Vagina (tissue), 2 donors: ENCODE results near the gene EIF5AL1. TPM values are rescaled to one million over a fixed set of nuclear protein-coding genes. Genes with fewer than 3 reads are reported as not detected.
"Not testable (repeated sequence)": the region's sequence is repeated elsewhere in the genome, so short reads cannot be mapped to it uniquely, and the experiment has no call there.

Source experiments
- DNase-seq, 2 donors: peaks; one replicate each; pipeline ENCODE4 v3.0.0-alpha.2; 2017; ENCODE audit errors: extremely low spot score in 2 of 2
- H3K27ac ChIP-seq: fragments of 200-600 bp; sonication (generic); one replicate; pipeline ENCODE4 v1.5.1; 2019
- H3K27me3 ChIP-seq: fragments of 200-600 bp; sonication (generic); one replicate; pipeline ENCODE4 v1.5.1; 2019
- H3K36me3 ChIP-seq, 2 donors: fragments of 200-600 bp; sonication (generic); one replicate each; pipeline ENCODE4 v1.5.1; 2017 to 2019
- H3K4me1 ChIP-seq: fragments of 200-600 bp; sonication (generic); one replicate; pipeline ENCODE4 v1.5.1; 2019
- H3K4me3 ChIP-seq, 2 donors: fragments of 200-600 bp; sonication (generic); 1 replicate in 1 of 2; 2 replicates in 1 of 2; pipeline ENCODE4 v1.5.1; 2016 to 2019
- H3K9me3 ChIP-seq: fragments of 200-600 bp; sonication (generic); one replicate; pipeline ENCODE4 v1.5.1; 2019
- POLR2A ChIP-seq, 2 donors: fragments of 450-650 bp; IDR thresholded peaks; one replicate each; pipeline ENCODE4 v1.6.1; 2017; ENCODE audit warnings: antibody characterized with exemption in 2 of 2, mild to moderate bottlenecking in 2 of 2, moderate library complexity in 2 of 2
- POLR2AphosphoS5 ChIP-seq, 2 donors: sonication (generic); formaldehyde crosslinking; IDR thresholded peaks; one replicate each; pipeline ENCODE4 v1.9.0; 2017; ENCODE audit warnings: antibody characterized with exemption in 2 of 2, mild to moderate bottlenecking in 2 of 2, low read depth in 1 of 2; ENCODE audit not compliant: insufficient read depth in 1 of 2
- intact Hi-C: fragments of 100-400 bp; cut with DNase I; formaldehyde crosslinking; loops from one replicate; pipeline ENCODE4 v1.15.1; 2023
- total RNA-seq: library from RNA; depleted of rRNA; stranded (reverse); fragments of >200 nt; gene quantifications from one replicate; pipeline ENCODE4 v1.2.3, GENCODE V29; 2016
- TF ChIP-seq, protein P1 (sequence below), 3 experiments: fragments of 450-650 bp in 2 of 3; fragments of 200-600 bp in 1 of 3; sonication (generic) in 1 of 3; IDR thresholded peaks; one replicate each; pipeline ENCODE4 v1.5.1; 2017 to 2019; ENCODE audit warnings: antibody characterized with exemption in 3 of 3, mild to moderate bottlenecking in 2 of 3, moderate library complexity in 2 of 3

EIF5AL1 gene
- total RNA-seq, 1 donor from 2014 or later: not detected

DNA sequence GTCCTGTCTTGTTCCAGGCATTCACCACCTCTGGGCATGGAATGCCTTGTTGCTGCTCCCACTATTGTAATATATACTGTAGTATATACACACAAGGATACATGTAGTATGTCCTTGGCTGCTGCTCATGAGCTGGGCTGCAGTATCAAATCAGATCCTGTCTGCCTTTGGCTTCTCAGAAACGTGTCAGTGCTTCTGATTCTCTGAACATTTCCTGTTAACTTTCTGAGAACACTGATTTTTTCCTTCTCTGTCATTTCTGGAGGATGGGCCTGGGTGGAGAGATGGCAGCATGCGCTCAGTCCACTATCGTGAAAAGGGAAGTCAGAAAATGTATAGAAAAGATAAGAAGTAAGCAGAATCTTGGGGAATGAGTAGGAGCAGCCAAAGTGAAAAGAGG, 35.6 kb downstream of the EIF5AL1 start:
- Histone ChIP-seq H3K36me3 (no peaks in the 10 kb centered on the region), H3K9me3 (no peaks in the 10 kb centered on the region), H3K4me3 (no peak overlapping the region), H3K27me3 (no peaks in the 10 kb centered on the region), H3K4me1 (no peaks in the 10 kb centered on the region), H3K27ac (no peak overlapping the region)
- TF ChIP-seq POLR2AphosphoS5 (IDR thresholded peaks at IDR 0.05; ENCODE audit: insufficient read depth in 1 of 2, low read depth in 1 of 2) (no peak), POLR2A (IDR thresholded peaks at IDR 0.05) (no peak)
- TF ChIP-seq, protein P1, sequence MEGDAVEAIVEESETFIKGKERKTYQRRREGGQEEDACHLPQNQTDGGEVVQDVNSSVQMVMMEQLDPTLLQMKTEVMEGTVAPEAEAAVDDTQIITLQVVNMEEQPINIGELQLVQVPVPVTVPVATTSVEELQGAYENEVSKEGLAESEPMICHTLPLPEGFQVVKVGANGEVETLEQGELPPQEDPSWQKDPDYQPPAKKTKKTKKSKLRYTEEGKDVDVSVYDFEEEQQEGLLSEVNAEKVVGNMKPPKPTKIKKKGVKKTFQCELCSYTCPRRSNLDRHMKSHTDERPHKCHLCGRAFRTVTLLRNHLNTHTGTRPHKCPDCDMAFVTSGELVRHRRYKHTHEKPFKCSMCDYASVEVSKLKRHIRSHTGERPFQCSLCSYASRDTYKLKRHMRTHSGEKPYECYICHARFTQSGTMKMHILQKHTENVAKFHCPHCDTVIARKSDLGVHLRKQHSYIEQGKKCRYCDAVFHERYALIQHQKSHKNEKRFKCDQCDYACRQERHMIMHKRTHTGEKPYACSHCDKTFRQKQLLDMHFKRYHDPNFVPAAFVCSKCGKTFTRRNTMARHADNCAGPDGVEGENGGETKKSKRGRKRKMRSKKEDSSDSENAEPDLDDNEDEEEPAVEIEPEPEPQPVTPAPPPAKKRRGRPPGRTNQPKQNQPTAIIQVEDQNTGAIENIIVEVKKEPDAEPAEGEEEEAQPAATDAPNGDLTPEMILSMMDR (IDR thresholded peaks at IDR 0.05): no peak
- intact Hi-C loops: no loop called here
- DNase-seq: no peak

- no peaks in the 10 kb centered on the region for H3K27me3 ChIP-seq
- no peak overlapping the region for H3K4me3 ChIP-seq
- H3K4me1 ChIP-seq: no peaks in the 10 kb centered on the region
- TF ChIP-seq, protein P1 (IDR thresholded peaks at IDR 0.05): no peak
- no peaks in the 10 kb centered on the region for H3K36me3 ChIP-seq
- H3K27ac ChIP-seq: no peak overlapping the region
- no peak for DNase-seq
- H3K9me3 ChIP-seq: no peaks in the 10 kb centered on the region
- intact Hi-C loops: no loop called here
Measured at GRCh38 chr10:79552143-79552542, 39.8 kb downstream of the EIF5AL1 start.

- H3K36me3 ChIP-seq: no peaks in the 10 kb centered on the region
- TF ChIP-seq, protein P1 (IDR thresholded peaks at IDR 0.05): no peak
- TF ChIP-seq POLR2AphosphoS5 (IDR thresholded peaks at IDR 0.05; ENCODE audit: insufficient read depth in 1 of 2, low read depth in 1 of 2) (no peak), POLR2A (IDR thresholded peaks at IDR 0.05) (no peak)
- H3K9me3 ChIP-seq: no peaks in the 10 kb centered on the region
- H3K27me3 ChIP-seq: no peaks in the 10 kb centered on the region
- no peak for DNase-seq
- H3K4me3 ChIP-seq: no peak overlapping the region
- H3K27ac ChIP-seq: no peak overlapping the region
- intact Hi-C loops: no loop called here
- H3K4me1 ChIP-seq: no peaks in the 10 kb centered on the region
Measured at GRCh38 chr10:79555354-79556309, 43.3 kb downstream of the EIF5AL1 start.

- H3K9me3 ChIP-seq, H3K4me1 ChIP-seq, H3K27ac ChIP-seq, H3K27me3 ChIP-seq, H3K36me3 ChIP-seq, H3K4me3 ChIP-seq, intact Hi-C loops, DNase-seq: not testable (repeated sequence)
Measured at GRCh38 chr10:79556961-79557360, 44.6 kb downstream of the EIF5AL1 start.

- H3K27ac ChIP-seq: no peak overlapping the region
- intact Hi-C loops: no loop called here
Measured at GRCh38 chr10:79559726-79560125, 47.4 kb downstream of the EIF5AL1 start.

More at GRCh38 chr10:79559726-79560125, 47.4 kb downstream of the EIF5AL1 start:
- Histone ChIP-seq H3K4me1 (no peaks in the 10 kb centered on the region), H3K36me3 (no peaks in the 10 kb centered on the region), H3K4me3 (no peak overlapping the region), H3K27me3 (no peaks in the 10 kb centered on the region), H3K9me3 (no peaks in the 10 kb centered on the region)
- TF ChIP-seq, protein P1 (IDR thresholded peaks at IDR 0.05): no peak
- TF ChIP-seq POLR2A (IDR thresholded peaks at IDR 0.05) (no peak), POLR2AphosphoS5 (IDR thresholded peaks at IDR 0.05; ENCODE audit: insufficient read depth in 1 of 2, low read depth in 1 of 2) (no peak)
- DNase-seq: no peak
